Measurements from ENCODE around the gene BDKRB2. TPM values are rescaled to one million over a fixed set of nuclear protein-coding genes. Genes with fewer than 3 reads are reported as not detected.
A peak's percentile ranks its signal among the peaks of the same experiment; 100 is the strongest.

The BDKRB2 gene
- polyA plus RNA-seq, 3 donors = 3.0 to 3.7 (median 3.0) TPM

DNA sequence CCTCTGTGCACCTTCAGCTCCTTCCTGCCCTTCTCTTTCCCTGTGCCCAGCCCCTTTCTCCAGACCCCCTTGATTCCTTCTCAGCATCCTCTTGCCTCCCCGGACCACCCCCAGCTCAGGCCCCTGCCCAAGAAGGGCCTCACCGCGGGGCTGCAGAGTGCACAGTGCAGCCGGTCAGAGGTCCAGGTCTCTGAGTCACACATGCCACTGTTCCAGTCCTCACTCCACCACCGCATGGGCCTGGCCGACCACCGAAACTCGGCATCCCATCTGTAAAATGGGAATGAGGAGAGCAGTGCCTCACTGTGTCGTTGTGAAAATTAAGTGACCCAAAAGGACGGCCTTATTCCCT is 64.7 kb downstream of the BDKRB2 start:
- DNase-seq = no peak

- DNase-seq = no peak
Observed at GRCh38 chr14:96270565-96271420, 66.2 kb downstream of the BDKRB2 start.

DNA sequence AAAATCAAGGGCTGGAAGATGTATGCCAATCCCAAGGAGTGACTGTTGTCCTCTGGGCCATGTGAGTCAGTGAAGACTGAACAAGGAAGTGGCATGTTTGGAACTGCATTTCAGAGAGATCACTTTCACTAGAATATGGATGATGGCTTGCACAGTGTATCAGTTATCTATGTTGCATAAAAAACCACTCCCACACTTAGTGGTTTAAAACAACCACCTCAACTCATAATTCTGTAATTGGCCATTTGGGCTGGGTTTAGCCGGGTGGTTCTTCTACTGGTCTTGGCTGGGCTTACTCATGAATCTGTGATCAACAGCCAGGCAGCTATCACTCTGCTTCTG is 66.8 kb downstream of the BDKRB2 start:
- no peak for DNase-seq

DNA sequence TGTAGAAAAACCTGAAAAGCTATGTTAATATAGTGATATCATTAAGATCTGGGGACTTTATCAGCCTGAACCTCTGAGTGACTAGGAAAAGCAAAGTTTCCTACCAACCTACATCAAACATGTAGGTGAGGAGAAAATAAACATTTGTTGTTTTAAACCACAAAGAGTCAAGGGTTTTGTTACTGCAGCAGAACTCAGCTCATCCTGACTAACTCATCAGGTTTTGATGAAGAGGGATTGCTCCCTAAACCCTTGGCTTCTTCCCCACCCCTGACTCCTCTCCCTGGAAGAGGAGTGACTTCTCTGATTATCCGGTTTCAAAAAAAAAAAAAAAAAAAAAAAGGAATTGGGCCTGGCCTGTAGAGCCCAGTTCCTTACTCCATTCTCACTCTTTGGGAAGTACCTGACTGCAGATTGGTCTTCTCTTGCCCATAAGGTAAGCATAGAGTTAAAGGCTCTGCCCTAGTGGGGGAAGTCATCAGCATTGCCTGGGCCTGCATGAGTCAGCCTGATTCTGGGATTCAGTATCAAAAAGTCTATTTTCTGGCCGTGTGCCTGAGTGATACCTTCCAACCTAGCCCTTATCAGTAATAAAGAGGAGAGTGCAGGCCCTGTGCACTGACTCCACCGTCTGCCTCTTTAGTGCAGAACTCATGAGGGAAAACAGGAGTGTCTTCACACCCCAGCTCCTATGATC is 68.3 kb downstream of the BDKRB2 start:
- no peak for DNase-seq

DNA sequence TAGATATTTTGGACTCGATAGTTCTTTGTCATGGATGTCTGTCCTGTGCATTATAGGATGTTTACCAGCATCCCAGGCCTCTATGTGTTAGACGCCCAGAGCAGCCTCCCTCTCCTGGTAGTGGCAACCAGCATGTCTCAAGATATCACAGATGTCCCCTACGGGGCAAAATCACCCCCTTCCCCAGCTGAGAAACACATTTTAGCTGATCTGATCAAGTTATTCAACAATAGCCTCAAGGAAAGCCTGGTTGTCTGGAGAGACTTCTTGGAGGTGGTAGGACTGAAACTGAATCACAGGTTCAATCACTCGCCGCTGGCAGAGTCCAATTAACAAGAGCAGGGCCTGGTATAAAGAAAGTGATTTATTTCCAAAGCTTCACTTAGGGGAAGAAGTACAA is 69.0 kb downstream of the BDKRB2 start:
- no peak for DNase-seq

- no peak for DNase-seq
Observed at GRCh38 chr14:96274122-96274521, 69.5 kb downstream of the BDKRB2 start.

- DNase-seq = no peak
Observed at GRCh38 chr14:96274543-96274942, 69.9 kb downstream of the BDKRB2 start.

DNA sequence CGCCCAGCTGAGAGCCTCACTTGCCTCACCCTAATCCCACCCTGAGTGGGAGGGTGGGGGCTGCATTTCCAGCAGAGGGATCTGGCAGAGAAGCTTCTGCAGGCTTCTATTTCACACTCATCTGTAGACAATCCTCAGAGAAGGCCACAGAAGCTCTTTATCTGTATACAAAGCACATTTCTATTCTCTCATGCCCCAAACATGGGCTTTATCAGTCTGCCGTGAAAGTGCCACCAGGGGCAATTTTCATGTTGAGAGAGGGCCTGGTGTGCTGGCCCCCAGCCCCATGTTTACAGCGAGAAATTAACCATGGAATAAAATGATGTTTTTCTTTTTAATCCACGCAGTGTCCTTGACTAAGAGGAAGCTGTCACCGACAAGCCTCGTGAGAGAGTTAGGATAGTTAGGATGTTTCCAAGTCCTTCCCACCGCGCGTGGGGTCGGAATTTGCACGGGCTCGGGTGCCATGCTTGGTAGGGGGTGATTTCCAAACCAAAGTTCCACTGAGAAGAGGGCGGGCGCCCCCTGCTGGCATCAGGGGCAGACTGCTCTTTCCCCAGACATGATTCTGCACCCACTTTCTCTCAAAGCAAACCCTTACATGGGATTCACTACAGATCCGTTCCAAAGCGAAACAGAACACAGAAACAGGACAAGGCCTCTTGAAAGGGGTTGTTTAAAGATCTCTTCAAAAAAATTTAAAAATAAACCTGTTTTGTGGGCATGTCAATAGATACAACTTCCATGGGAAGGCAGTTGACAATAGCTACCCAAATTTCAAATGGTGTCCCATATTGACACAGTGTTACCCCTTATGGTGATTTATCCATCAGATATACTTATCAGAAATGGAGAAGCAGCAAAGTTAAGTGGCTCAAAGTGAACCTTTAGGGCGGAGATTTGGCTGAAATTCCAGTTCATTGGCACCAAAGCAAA is 70.8 kb downstream of the BDKRB2 start:
- peak; percentile 55 for DNase-seq

GRCh38 chr14:96277890-96278289 is 73.3 kb downstream of the BDKRB2 start:
- DNase-seq = no peak

GRCh38 chr14:96279564-96279963 is 74.9 kb downstream of the BDKRB2 start:
- no peak for DNase-seq

DNA sequence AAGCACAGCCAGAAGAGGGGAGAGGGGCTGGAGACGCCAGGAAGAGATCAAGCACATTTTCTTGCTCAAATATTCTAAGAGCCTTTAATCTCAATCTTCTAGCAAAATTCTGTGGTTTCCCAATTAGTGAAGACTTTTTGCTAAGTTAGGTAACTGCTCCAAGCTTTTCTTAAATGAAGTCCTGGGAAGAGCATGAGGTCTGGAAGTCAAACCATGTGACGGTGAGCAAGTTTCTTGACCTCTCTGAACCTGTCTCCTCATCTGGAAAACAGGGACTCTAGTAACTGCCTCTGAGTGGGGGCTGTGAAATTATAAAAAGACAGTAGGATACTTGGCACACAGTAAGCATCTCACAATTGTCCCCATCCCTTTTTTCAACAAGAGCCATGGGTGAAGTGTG is 75.5 kb downstream of the BDKRB2 start:
- no peak for DNase-seq

GRCh38 chr14:96281486-96281885 is 76.8 kb downstream of the BDKRB2 start:
- no peak for DNase-seq

DNA sequence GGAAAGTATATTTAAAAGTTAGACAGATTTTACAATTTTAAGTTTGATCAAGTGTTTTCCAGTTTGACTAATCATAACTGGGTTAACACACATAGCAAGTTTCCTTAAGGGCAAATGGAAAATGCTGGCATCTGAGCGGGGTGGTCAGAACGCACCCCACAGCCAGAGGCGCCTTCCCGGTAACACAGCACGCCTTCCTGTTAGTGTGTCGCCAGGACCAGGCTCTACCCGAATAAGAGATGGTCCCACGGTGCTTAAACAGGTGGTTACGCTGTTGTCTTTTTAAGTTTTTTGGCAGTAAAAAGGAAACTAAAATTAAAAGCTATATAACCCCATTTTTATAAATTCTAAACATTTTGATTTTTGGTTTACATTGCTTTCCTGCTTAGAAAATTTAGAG is 79.4 kb downstream of the BDKRB2 start:
- DNase-seq = no peak

DNA sequence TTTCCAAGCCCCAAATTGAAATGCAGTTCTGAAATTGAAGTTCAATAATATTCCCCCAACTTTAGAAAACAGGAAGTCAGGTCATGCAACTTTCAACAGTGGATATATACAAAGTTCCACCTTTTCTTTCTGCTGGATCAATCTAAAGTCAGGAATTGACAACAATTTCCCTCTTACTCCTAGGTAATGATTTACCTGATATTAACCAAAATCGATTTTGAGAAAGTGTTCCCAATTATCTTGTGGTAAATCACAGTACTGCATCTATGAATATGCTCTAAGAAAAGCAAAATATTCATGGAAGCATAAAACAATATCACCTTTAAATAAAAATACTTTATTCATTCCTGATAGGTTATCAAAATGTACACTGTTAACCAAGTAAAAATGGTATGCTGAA is 79.8 kb downstream of the BDKRB2 start:
- DNase-seq = no peak

- no peak for DNase-seq
Observed at GRCh38 chr14:96285667-96286066, 81.0 kb downstream of the BDKRB2 start.

DNA sequence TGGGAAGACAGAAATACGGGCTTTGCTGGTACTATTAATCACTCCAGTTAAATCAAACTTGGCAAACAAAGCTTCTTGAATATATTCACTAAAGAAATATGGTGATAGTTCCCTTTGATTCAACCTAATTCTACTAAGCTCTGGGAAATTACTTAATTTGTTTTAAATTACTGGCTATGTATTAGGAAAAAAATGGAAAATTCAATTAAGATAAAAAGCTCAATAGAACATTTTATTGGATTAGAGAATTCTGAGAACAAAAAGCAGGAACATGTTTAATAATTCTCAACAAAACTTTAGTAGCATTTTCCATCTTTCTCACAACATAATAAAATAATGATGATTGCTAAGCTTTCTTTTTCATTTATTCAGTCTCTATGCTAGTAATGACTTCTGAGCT is 81.6 kb downstream of the BDKRB2 start:
- DNase-seq = no peak

DNA sequence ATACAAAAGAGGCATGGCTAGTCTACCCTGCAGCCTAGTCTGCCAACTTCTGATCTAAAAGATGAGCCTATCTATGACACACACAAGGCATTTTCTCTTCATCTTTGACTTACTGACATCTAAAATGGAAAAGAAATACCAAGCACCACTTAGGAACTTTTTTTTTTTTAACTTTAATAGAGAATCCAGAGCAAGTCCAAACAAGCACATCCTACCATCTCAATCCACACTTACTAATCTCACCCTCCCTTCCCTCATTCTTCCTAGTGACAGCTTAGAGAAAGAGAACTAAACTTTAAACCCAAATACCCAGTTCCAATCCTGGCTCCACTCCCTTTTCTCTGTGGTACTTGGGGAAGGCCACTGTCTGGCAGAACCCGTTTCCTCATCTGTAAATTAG is 83.2 kb downstream of the BDKRB2 start:
- DNase-seq = no peak

Other genes starting within 250 kb of the BDKRB2 start
- gene C14orf132, start 165.5 kb upstream of the BDKRB2 start, polyA plus RNA-seq (ENCODE audit: insufficient read length in 3 of 3) = 10 to 100 TPM; 28.4 to 32.2 (median 30.7) TPM
- gene BDKRB1, start 51.4 kb downstream of the BDKRB2 start, polyA plus RNA-seq (ENCODE audit: insufficient read length in 3 of 3) = under 1 TPM; 0.33 to 0.87 (median 0.73) TPM
- 10 to 100 TPM; 26.8 to 47.0 (median 44.1) TPM for gene ATG2B, start 158.5 kb downstream of the BDKRB2 start, polyA plus RNA-seq (ENCODE audit: insufficient read length in 3 of 3)
- gene GSKIP, start 158.7 kb downstream of the BDKRB2 start, polyA plus RNA-seq (ENCODE audit: insufficient read length in 3 of 3) = 10 to 100 TPM; 26.0 to 33.8 (median 33.3) TPM
- gene AK7, start 187.3 kb downstream of the BDKRB2 start, polyA plus RNA-seq (ENCODE audit: insufficient read length in 3 of 3) = 1 to 10 TPM; 4.8 to 7.6 (median 4.8) TPM